Ecto neural progenitor cell (in vitro differentiated cells): ENCODE measurements around the gene ELMOD3.
"Not testable (repeated sequence)": the region's sequence is repeated elsewhere in the genome, so short reads cannot be mapped to it uniquely, and the experiment has no call there.

Experiments used
- DNase-seq: peaks from one replicate; pipeline ENCODE4 v3.0.0-alpha.2; 2018; ENCODE audit warnings: low spot score

The ELMOD3 gene

GRCh38 chr2:85376291-85377065 lies 21.9 kb downstream of the ELMOD3 start:
- DNase-seq: no peak

DNA sequence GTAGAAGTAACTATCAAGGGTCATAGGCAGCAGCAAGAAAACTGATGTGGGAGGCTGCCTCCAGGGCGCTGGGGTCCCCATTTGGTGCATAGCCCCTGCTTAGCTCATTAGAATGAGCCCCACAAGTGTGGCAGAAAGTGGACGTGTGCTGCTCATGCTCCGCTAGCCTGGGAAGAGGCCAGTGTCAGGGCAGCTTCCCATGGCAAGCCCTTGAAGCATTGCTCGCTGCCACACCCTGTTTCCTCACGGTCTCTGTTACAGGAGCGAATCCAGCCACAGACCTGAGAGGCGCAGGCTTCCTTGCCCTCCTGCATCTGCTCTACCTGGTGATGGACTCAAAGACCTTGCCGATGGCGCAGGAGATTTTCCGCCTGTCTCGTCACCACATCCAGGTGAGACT lies 22.5 kb downstream of the ELMOD3 start:
- DNase-seq: no peak

- DNase-seq: no peak
These were observed 23.7 kb downstream of the ELMOD3 start for GRCh38 chr2:85378257-85378656.

- no peak for DNase-seq
These were observed 25.5 kb downstream of the ELMOD3 start for GRCh38 chr2:85380048-85380447.

DNA sequence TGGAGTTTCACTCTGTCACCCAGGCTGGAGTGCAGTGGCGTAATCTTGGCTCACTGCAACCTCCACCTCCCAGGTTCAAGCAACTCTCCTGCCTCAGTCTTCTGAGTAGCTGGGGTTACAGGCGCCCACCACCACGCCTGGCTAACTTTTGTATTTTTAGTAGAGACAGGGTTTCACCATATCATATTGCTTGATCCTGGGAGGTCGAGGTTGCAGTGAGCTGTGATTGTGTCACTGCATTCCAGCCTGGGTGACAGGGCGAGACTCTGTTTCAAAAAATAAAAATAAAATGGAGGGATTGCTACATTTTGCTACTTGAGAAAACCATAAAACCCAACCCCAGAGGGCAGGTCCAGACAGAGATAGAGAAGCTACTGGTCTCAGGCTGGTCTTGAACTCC lies 28.6 kb downstream of the ELMOD3 start:
- not testable (repeated sequence) for DNase-seq

DNA sequence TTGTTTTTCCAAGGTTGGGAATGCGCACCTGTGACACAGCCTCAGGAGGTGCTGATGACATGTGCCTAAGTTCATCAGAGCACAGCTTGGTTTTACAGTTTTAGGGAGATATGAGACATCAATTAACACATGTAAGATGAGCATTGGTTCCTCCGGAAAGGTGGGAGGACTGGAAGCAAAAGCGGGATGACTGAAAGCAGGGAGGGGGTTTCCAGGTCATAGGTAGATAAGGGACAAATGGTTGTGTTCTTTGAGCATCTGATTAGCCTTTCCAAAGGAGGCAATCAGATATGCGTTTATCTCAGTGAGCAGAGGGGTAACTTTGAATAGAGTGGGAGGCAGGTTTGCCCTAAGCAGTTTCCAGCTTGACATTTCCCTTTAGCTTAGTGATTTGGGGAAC lies 29.3 kb downstream of the ELMOD3 start:
- no peak for DNase-seq

DNA sequence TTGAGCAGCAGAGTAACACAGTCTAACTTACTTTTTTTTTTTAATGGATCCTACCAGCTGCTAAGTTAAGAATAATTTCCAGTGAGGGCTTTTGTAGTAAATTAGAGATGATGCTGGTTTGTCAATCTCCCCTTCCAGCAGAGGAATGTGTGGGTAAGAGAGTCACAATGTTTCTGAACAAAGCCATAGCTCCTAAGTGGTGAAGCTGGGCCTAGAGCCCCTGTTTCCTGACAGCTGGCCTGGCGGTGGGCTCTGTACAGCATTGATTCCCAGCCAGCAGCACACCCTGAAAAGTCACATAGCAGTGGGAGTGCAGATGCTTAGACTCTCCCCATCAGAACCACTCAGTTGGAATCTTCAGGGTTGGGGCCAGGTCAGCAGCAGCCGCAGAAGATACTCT lies 31.2 kb downstream of the ELMOD3 start:
- DNase-seq: no peak

DNA sequence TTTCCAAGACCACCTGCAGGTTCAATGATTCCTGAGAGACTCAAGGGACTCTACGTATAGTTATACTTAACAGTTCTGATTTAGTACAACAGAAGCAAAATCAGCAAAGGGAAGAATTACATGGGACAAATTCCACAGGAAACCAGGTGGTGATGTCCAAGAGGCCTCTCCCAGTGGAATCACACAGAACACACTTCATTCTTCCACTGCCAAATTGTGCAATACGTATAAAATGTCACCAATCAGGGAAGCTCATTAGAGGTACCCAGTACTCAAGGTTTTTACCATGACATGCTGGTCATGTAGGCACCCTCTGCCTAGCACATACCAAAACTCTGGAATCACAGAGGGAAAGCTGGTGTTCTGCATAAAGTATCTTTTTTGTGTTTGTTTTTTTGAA lies 33.2 kb downstream of the ELMOD3 start:
- DNase-seq: no peak

GRCh38 chr2:85388878-85389538 lies 34.4 kb downstream of the ELMOD3 start:
- no peak for DNase-seq

DNA sequence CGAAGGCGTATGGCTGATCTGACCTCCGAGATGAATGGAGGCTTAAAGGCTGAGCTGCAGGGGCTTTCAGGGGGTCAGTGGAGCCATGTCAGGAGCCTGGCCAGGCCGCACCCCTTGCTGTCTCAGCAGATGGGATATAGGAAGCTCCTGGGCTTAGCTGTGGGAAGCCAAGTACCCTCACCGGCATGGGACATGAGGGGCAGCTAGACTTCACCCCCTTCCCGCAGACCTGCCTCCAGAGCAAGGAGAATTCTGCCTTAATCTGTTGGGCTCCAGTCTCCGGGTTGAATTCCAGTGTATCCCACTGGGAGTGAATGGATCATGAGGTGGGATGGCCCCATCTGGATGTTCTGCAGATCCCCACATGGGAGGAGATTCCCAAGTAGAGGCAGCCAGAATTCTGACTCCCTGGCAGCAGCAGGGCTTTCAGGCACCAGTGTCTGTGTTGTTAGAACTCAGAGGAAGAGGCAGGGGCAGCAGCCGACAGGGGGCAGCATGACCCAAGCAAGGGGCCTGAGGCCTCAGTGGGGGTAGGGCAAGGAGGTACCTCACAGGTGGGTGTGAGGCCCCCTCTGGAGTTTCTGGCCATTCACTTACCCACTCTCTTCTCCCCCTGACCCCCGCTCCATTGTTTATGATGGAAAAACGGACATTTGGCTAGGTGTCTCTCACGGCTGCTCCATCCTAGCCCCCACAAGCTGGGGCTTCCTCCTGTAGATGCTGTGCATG lies 36.5 kb downstream of the ELMOD3 start:
- DNase-seq: peak; percentile 76

- DNase-seq: no peak
These were observed 39.3 kb downstream of the ELMOD3 start for GRCh38 chr2:85393836-85394235.

- no peak for DNase-seq
These were observed 39.7 kb downstream of the ELMOD3 start for GRCh38 chr2:85394261-85394681.

DNA sequence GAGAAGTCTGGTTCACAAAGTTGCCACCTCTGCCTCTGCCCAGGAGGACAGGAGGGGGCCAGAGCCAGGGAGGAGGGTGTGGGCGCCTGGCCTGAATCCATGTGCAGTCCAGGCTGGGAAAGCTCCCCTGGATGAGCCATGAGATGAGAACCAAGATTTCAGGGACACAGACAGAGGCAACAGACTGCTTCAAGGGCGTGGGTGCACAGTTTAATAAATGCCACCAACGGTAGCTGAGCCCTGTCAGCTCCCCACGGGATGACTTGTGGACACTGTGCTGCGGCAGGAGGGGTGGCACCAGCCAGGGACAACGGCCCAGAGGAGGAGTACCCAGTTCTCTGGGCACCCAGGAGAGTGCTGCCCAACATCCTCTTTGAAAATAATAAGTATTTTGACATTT lies 40.4 kb downstream of the ELMOD3 start:
- DNase-seq: no peak

DNA sequence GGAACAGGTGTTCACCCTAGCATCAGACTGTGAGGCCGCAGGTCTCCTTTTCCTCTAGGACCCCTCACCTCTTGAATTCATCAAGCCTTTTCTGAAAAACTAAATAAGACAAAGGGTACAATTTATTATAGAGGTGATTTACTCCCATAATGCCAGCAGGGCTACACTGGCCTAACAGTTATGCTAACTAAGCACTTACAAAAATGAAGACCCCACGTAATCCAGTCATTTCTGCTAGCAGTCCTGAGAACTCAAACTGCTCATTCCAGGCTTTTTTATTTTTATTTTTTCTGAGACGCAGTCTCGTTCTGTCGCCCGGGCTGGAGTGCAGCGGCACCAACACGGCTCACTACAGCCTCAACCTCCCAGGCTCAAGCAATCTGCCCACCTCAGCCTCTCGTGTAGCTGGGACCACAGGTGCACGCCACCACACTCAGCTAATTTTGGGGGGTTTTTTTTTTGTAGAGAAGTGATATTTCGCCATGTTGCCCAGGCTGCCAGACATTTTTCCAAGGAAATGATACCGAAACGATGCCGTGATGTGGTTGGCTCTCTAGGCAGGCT lies 41.4 kb downstream of the ELMOD3 start:
- no peak for DNase-seq

DNA sequence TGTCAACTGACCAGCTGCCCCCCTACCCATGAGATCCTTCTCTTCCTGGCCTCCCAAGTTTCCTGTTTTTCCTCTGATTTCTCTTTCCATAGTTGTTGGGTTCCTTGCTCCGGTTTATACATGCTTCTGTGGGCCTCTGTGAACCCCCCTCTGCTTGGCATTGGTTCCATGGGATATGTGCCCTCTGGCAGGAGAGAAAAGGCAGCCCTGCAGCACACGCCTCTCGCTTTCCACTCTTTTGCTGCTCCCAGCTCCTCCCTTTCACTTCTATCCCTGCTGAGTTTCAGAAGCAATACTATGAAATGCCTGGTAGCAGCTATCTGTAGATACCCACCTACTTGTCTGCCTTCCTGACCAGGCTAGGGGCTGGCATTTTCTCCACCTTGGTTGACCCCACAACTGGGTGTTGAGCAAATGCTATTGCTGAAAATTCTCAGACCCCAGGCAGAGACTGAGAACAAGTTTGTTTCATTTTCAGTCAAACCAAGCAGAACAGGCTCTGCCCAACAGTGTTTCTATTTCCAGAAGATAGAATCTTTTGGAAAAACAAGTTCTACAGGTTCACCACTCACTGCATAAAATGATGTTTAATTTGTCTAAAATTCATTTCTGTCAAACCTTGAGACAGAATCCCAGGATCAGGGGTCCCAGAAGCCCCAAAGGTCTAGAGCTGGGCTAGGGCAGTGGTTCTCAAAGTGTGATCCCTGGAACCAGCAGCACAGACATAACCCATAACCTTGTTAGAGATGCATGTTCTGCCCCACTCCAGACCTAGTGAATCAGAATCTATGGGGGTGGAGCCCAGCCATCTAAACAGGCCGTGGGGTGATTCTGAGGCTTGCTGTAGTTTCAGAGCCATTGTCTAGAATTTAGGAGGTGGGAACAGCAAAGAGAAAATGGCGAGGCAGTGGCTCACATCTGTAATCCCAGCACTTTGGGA lies 42.2 kb downstream of the ELMOD3 start:
- DNase-seq: no peak

DNA sequence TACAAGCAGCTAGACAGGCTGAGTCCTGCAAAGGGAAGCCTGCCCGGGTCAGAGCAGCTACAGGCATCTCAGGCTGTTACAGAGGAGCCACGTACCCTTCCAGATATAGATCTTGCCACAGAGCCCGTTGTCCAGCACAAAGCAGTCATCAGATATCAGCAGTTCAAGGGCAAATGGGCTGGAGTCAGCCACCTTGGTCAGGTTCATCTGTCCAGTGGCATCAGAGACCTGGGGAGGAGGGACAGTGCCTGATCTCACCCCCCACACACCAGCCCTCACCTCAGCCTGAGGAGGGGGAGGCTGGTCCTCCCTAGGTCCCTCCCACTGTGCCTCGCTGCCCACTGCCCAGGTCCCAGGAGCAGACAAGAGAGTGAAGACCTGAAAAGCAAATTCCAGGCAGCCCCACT lies 43.4 kb downstream of the ELMOD3 start:
- DNase-seq: no peak

DNA sequence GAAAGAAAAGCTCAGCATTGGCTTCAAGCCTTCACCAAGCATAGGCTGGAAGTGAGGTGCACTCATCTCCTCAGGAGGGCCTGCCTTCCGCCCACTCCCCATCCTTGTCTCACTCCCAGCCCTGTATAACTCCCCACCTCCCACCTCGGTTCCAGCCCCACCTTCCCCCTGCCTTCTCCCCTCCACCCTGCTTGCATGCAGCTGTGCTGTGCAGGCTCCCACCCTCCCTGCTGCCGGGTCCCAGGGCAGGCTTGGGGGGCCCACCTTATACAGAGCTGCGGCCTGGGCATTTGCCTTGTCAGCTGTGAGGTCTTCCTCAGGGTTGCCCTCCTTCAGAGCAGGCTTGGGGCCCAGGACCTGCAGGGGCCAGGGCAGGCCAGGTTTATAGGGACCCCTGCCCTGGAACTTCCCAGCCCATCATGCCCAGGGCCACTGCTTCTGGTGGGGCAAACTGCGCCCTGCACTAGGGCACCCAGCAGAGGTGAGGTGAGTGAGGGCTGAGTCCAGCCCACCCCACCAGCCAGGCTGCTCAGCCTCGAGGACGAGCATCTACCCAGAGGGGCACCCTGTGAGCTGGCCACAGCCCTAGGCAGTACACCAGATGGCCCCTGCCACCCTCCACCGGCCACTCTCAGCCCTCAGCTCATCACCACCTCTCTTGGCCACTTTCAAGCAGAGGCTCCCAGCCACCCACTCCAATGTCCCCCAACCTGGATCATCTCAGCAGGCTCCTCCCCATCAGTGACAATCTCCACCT lies 44.0 kb downstream of the ELMOD3 start:
- DNase-seq: no peak

DNA sequence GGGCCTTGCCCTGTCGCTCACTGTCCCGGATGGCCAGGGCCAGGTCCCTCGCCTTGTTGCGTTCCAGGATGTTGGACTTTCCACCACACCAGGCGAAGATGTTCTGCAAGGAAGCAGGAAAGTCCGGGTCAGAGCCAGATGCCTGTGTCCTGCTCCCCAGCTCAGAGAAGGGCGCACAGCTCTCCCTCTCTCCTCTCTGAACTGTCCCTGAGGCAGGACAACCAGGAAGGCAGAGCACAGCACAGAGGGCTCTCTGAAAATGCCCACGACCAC lies 44.5 kb downstream of the ELMOD3 start:
- no peak for DNase-seq

DNA sequence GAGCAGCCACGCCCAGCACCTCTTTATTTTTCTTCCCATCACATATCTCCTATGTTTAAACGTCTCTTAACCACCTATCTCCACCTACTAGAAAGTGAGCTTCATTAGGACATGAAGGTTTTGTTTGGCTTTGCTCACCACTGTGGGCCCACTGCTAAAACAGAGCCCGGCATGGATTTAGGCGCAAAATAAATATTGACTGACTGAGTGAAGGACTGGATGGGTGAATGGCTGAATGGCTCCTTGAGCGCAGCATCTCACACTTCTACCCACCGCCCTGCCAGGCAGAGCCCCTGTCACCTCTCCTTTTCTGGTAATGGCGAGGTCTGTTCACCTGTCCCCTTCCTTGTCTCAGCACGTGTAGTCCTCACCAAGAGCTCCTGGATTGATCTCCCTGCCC lies 45.5 kb downstream of the ELMOD3 start:
- no peak for DNase-seq

- no peak for DNase-seq
These were observed 46.2 kb downstream of the ELMOD3 start for GRCh38 chr2:85400541-85401463.
